ENCODE data around the gene MAZ. TPM values are rescaled to one million over a fixed set of nuclear protein-coding genes. Genes with fewer than 3 reads are reported as not detected.
A peak's percentile ranks its signal among the peaks of the same experiment; 100 is the strongest.

MAZ gene
- total and polyA plus RNA-seq, 2 of the 13 experiments (the other 11 are each of a cell fraction or from before 2014, with no cell fraction given), result 203 to 277 TPM

DNA sequence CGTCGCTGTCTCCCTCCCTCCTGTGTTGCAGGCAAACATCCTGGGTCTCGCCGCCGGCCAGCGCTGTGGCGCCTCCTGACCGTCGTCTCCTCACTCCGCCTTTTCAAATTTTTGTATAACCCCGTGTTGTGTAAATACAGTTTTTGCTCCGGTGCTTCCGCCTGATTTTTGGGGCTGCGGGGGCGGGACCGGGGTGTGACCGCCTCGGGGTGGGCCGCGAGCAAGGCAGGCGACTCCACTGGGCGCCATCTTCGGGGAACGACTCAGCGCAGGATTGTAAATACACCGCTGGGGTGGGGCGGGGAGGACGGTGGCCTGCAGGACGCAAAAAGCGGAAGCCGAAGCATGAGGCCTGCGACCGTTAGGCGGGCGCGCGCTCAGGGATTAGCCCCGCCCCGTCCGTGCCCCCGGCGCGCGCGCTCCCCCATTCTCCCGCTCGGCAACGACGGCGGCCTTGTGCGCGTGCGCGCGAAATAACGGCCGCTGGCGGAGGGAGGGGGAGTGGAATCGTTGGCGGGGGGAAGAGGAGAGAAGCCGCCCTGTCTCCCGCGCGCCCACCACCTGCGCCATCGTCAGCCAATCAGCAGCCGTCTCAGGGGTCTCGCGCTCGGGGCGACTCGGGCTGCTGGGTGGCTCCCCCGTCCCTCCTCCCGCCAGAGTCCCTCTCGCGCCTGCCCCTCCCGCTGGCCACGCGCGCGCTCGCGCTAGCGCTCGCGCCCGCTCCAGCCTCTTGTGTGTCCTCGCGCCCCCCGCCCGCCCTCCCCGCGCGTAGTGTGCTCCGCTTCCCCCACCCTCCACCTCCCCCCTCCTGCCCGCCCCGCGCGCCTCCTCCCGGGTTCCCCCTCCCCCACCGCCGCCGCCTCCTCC is 864 bp upstream of the MAZ start (continued):
- TF ChIP-seq, protein P1, sequence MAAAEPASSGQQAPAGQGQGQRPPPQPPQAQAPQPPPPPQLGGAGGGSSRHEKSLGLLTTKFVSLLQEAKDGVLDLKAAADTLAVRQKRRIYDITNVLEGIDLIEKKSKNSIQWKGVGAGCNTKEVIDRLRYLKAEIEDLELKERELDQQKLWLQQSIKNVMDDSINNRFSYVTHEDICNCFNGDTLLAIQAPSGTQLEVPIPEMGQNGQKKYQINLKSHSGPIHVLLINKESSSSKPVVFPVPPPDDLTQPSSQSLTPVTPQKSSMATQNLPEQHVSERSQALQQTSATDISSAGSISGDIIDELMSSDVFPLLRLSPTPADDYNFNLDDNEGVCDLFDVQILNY (CRISPR knock-in tag; conservative IDR thresholded peaks at IDR 0.05), result peak; percentile 93
- TF ChIP-seq, protein P2, sequence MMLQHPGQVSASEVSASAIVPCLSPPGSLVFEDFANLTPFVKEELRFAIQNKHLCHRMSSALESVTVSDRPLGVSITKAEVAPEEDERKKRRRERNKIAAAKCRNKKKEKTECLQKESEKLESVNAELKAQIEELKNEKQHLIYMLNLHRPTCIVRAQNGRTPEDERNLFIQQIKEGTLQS (CRISPR knock-in tag; IDR thresholded peaks at IDR 0.05), result peak; percentile 53
- TF ChIP-seq ZNF839 (CRISPR knock-in tag; IDR thresholded peaks at IDR 0.05; ENCODE audit: borderline replicate concordance) (peak; percentile 88; the same call in 1 of the 2 replicates), DPF2 (CRISPR knock-in tag; IDR thresholded peaks at IDR 0.05; ENCODE audit: borderline replicate concordance, low read depth) (no peak), ISX (CRISPR knock-in tag; conservative IDR thresholded peaks at IDR 0.05) (no peak; the same call in 1 of the 2 replicates), ZNF746 (CRISPR knock-in tag; IDR thresholded peaks at IDR 0.05) (peak; percentile 100), ZNF569 (CRISPR knock-in tag; IDR thresholded peaks at IDR 0.05; ENCODE audit: borderline replicate concordance) (peak; percentile 69; the same call in 1 of the 2 replicates), FOXP1 (IDR thresholded peaks at IDR 0.05) (no peak), FOXP1 (CRISPR knock-in tag; IDR thresholded peaks at IDR 0.05) (peak; percentile 68), NR2F6 (IDR thresholded peaks at IDR 0.05) (no peak), NR2F6 (CRISPR knock-in tag; IDR thresholded peaks at IDR 0.05) (peak; percentile 80), SETDB1 (CRISPR knock-in tag; IDR thresholded peaks at IDR 0.05; ENCODE audit: borderline replicate concordance) (no peak), FOXK2 (IDR thresholded peaks at IDR 0.05) (peak; percentile 92), NR1H2 (CRISPR knock-in tag; IDR thresholded peaks at IDR 0.05; ENCODE audit: borderline replicate concordance, low read depth) (no peak), TRIM24 (CRISPR knock-in tag; IDR thresholded peaks at IDR 0.05) (no peak), ZNF720 (CRISPR knock-in tag; IDR thresholded peaks at IDR 0.05) (no peak), XRCC5 (optimal IDR thresholded peaks at IDR 0.05; ENCODE audit: low read length) (peak; percentile 63), HNRNPH1 (optimal IDR thresholded peaks at IDR 0.05; ENCODE audit: low read depth, low read length) (no peak), ZNF547 (CRISPR knock-in tag; IDR thresholded peaks at IDR 0.05) (peak; percentile 90), NFYC (CRISPR knock-in tag; IDR thresholded peaks at IDR 0.05) (peak; percentile 83), AHR (CRISPR knock-in tag; IDR thresholded peaks at IDR 0.05) (peak; percentile 95)
- TF ChIP-seq, protein P3, sequence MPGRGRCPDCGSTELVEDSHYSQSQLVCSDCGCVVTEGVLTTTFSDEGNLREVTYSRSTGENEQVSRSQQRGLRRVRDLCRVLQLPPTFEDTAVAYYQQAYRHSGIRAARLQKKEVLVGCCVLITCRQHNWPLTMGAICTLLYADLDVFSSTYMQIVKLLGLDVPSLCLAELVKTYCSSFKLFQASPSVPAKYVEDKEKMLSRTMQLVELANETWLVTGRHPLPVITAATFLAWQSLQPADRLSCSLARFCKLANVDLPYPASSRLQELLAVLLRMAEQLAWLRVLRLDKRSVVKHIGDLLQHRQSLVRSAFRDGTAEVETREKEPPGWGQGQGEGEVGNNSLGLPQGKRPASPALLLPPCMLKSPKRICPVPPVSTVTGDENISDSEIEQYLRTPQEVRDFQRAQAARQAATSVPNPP (CRISPR knock-in tag; IDR thresholded peaks at IDR 0.05), result peak; percentile 99
- TF ChIP-seq, protein P4, sequence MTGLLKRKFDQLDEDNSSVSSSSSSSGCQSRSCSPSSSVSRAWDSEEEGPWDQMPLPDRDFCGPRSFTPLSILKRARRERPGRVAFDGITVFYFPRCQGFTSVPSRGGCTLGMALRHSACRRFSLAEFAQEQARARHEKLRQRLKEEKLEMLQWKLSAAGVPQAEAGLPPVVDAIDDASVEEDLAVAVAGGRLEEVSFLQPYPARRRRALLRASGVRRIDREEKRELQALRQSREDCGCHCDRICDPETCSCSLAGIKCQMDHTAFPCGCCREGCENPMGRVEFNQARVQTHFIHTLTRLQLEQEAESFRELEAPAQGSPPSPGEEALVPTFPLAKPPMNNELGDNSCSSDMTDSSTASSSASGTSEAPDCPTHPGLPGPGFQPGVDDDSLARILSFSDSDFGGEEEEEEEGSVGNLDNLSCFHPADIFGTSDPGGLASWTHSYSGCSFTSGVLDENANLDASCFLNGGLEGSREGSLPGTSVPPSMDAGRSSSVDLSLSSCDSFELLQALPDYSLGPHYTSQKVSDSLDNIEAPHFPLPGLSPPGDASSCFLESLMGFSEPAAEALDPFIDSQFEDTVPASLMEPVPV (CRISPR knock-in tag; IDR thresholded peaks at IDR 0.05), result peak; percentile 91
- TF ChIP-seq, protein P5, sequence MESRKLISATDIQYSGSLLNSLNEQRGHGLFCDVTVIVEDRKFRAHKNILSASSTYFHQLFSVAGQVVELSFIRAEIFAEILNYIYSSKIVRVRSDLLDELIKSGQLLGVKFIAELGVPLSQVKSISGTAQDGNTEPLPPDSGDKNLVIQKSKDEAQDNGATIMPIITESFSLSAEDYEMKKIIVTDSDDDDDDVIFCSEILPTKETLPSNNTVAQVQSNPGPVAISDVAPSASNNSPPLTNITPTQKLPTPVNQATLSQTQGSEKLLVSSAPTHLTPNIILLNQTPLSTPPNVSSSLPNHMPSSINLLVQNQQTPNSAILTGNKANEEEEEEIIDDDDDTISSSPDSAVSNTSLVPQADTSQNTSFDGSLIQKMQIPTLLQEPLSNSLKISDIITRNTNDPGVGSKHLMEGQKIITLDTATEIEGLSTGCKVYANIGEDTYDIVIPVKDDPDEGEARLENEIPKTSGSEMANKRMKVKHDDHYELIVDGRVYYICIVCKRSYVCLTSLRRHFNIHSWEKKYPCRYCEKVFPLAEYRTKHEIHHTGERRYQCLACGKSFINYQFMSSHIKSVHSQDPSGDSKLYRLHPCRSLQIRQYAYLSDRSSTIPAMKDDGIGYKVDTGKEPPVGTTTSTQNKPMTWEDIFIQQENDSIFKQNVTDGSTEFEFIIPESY (CRISPR knock-in tag; IDR thresholded peaks at IDR 0.05), result peak; percentile 67; the same call in 1 of the 2 replicates
- TF ChIP-seq, protein P6, sequence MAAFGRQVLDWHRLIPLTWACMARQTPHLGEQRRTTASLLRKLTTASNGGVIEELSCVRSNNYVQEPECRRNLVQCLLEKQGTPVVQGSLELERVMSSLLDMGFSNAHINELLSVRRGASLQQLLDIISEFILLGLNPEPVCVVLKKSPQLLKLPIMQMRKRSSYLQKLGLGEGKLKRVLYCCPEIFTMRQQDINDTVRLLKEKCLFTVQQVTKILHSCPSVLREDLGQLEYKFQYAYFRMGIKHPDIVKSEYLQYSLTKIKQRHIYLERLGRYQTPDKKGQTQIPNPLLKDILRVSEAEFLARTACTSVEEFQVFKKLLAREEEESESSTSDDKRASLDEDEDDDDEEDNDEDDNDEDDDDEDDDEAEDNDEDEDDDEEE (CRISPR knock-in tag; IDR thresholded peaks at IDR 0.05), result no peak

Measured in HepG2 (cell line).